Activated CD8-positive, alpha-beta memory T cell treated with anti-CD3 and anti-CD28 coated beads, Interleukin-2, amount 50 U/mL, for 48 hours (primary cell): Measurements from ENCODE around the gene DDX54.
"Not testable (repeated sequence)": the region's sequence is repeated elsewhere in the genome, so short reads cannot be mapped to it uniquely, and the experiment has no call there.

ENCODE experiments used
- DNase-seq: peaks from one replicate; pipeline ENCODE4 v3.0.0-alpha.2; 2020

The DDX54 gene

GRCh38 chr12:113220593-113221180 lies 35.4 kb upstream of the DDX54 start:
- DNase-seq = no peak

- no peak for DNase-seq
Measured at GRCh38 chr12:113216027-113216426, 30.7 kb upstream of the DDX54 start.

GRCh38 chr12:113214895-113215400 lies 29.7 kb upstream of the DDX54 start:
- no peak for DNase-seq

GRCh38 chr12:113211160-113211559 lies 25.9 kb upstream of the DDX54 start:
- no peak for DNase-seq

- DNase-seq = peak; percentile 80
Measured at GRCh38 chr12:113208041-113208934, 23.0 kb upstream of the DDX54 start.

- DNase-seq = no peak
Measured at GRCh38 chr12:113207613-113208040, 22.3 kb upstream of the DDX54 start.

GRCh38 chr12:113206802-113207201 lies 21.5 kb upstream of the DDX54 start:
- not testable (repeated sequence) for DNase-seq

GRCh38 chr12:113204804-113205203 lies 19.5 kb upstream of the DDX54 start:
- DNase-seq = no peak

GRCh38 chr12:113203852-113204760 lies 18.8 kb upstream of the DDX54 start:
- DNase-seq = no peak

GRCh38 chr12:113202300-113203075 lies 17.2 kb upstream of the DDX54 start:
- no peak for DNase-seq

GRCh38 chr12:113201187-113202177 lies 16.2 kb upstream of the DDX54 start:
- DNase-seq = no peak

- no peak for DNase-seq
Measured at GRCh38 chr12:113200021-113200797, 14.9 kb upstream of the DDX54 start.

GRCh38 chr12:113198296-113198695 lies 13.0 kb upstream of the DDX54 start:
- DNase-seq = no peak

GRCh38 chr12:113197518-113198077 lies 12.3 kb upstream of the DDX54 start:
- no peak for DNase-seq

- peak; percentile 68 for DNase-seq
Measured at GRCh38 chr12:113196990-113197389, 11.7 kb upstream of the DDX54 start.

- no peak for DNase-seq
Measured at GRCh38 chr12:113196582-113196981, 11.3 kb upstream of the DDX54 start.

GRCh38 chr12:113195598-113195997 lies 10.3 kb upstream of the DDX54 start:
- no peak for DNase-seq

- no peak for DNase-seq
Measured at GRCh38 chr12:113194971-113195391, 9.7 kb upstream of the DDX54 start.

- DNase-seq = no peak
Measured at GRCh38 chr12:113191227-113191626, 5.9 kb upstream of the DDX54 start.

- DNase-seq = no peak
Measured at GRCh38 chr12:113190761-113191160, 5.5 kb upstream of the DDX54 start.
